ENCODE results near the gene STX16. TPM values are rescaled to one million over a fixed set of nuclear protein-coding genes. Genes with fewer than 3 reads are reported as not detected.

The STX16 gene, protein sequence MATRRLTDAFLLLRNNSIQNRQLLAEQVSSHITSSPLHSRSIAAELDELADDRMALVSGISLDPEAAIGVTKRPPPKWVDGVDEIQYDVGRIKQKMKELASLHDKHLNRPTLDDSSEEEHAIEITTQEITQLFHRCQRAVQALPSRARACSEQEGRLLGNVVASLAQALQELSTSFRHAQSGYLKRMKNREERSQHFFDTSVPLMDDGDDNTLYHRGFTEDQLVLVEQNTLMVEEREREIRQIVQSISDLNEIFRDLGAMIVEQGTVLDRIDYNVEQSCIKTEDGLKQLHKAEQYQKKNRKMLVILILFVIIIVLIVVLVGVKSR
- total RNA-seq (2014; rRNA removed; shearing (Covaris generic); ENCODE audit: low replicate concordance): 58.3 and 71.9 TPM in 2 replicates

DNA sequence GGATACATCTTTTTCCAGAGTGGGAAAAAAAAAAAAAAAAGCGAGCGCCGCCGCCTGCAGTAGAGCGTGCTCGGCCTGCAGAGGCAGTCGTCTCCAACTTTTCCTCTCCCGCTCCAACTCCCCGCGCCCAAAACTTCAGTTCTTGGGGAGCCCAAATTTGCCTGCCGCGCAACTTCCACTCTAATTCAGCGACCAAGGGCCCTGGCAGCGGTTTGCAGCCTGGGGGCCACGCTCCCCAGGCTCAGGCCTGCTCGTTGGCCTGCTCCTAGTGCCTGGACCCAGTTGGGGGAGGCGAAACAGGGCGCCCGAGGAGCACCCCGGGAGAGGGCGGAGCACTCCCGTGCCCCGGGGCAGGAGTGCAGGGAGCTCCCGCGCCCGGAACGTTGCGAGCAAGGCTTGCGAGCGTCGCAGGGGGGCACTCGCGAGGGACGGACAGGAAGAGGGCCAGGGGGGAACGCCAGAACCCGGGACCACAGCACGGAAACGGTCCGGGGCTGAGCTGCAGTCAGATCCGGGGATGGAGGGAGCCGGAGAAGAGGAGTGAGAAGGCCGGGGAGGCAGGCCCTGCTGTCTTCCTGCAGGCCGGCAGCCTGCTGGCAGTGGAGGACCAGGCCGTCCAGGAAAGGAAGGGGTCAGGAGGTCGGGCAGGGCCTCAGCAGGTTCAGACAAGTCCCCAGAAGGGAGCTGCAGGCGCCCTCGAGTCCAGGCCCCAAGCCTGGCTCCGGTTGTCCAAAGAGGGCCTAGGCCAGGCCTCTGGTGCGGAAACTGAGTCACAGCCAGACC lies at the start of gene STX16:
Gene STX16 (plus strand): TSS at position 508 of the 783 bp plus-strand sequence. CDS start 724 bp downstream, outside the sequence.
- peak within 1 kb of the TSS; percentile 91 for H3K4me3 ChIP-seq (ENCODE audit: low read length)
- peak within 1 kb of the TSS; percentile 99 for H2AFZ ChIP-seq (ENCODE audit: low read length)

DNA sequence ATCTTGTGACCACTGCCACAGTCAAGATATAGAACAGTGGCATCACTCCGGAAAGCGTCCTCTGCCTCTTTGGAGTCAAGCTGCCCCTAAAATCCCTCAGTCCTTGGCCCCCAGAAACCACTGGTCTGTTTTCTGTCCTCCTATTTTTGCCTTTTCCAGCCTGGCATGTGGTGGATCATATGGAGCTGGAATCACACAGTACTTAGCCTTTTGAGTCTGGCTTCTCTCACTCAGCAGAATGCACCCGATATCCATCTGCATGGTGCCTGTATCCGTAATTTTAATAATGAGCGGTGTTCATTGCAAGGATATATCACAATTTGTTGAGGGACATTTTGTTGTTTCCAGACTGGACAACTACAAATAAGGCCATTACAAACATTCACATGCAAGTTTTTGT lies 49.0 kb upstream of the STX16 start:
- H2AFZ ChIP-seq (ENCODE audit: low read length): no peak overlapping the region
- no peak for DNase-seq
- no peaks in the 10 kb centered on the region for H3K9me2 ChIP-seq (replicated peaks; ENCODE audit: insufficient read depth, low read length)
- no peak overlapping the region for H3K4me3 ChIP-seq (ENCODE audit: low read length)
- 0 out of 2 replicates have a peak, but pooled peaks cover 3% of the 10 kb centered on the region for H3K27me3 ChIP-seq (ENCODE audit: low read length)
- H3K9me3 ChIP-seq (ENCODE audit: low read length): no peaks in the 10 kb centered on the region
- no peaks in the 10 kb centered on the region for H3K79me2 ChIP-seq (ENCODE audit: low read length)
- no peak overlapping the region for H3K27ac ChIP-seq (ENCODE audit: low read length)
- 0 out of 2 replicates have a peak, but pooled peaks cover 3% of the 10 kb centered on the region for H4K20me1 ChIP-seq (ENCODE audit: insufficient read depth, low read depth, low read length)
- no peaks in the 10 kb centered on the region for H3K36me3 ChIP-seq (ENCODE audit: insufficient read depth, low read length)
- no peak overlapping the region for H3K9ac ChIP-seq (ENCODE audit: low read length)
- no peak overlapping the region for H3K4me2 ChIP-seq (ENCODE audit: low read depth, low read length, poor library complexity, severe bottlenecking)
- no peaks in the 10 kb centered on the region for H3K4me1 ChIP-seq (ENCODE audit: low read length)

More for the DNA sequence above, at the start of gene STX16:
- H3K79me2 ChIP-seq (ENCODE audit: low read length): peaks cover 48% of the 10 kb centered on the region
- peak within 1 kb of the TSS; percentile 91 for H3K9ac ChIP-seq (ENCODE audit: low read length)
- H4K20me1 ChIP-seq (ENCODE audit: insufficient read depth, low read depth, low read length): no peaks in the 10 kb centered on the region
- peak; percentile 98 for DNase-seq
- H3K4me1 ChIP-seq (ENCODE audit: low read length): peaks cover 56% of the 10 kb centered on the region
- peak within 1 kb of the TSS; percentile 78 for H3K27ac ChIP-seq (ENCODE audit: low read length)
- H3K9me2 ChIP-seq (replicated peaks; ENCODE audit: insufficient read depth, low read length): no peaks in the 10 kb centered on the region
- peak within 1 kb of the TSS; percentile 78 for H3K4me2 ChIP-seq (ENCODE audit: low read depth, low read length, poor library complexity, severe bottlenecking)
- H3K9me3 ChIP-seq (ENCODE audit: low read length): no peaks in the 10 kb centered on the region
- peaks cover 6% of the 10 kb centered on the region; the same call in 1 of the 2 replicates for H3K36me3 ChIP-seq (ENCODE audit: insufficient read depth, low read length)
- H3K27me3 ChIP-seq (ENCODE audit: low read length): no peaks in the 10 kb centered on the region

GRCh38 chr20:58603721-58604120 lies 47.4 kb upstream of the STX16 start:
- Histone ChIP-seq H4K20me1 (ENCODE audit: insufficient read depth, low read depth, low read length) (0 out of 2 replicates have a peak, but pooled peaks cover 3% of the 10 kb centered on the region), H3K4me3 (ENCODE audit: low read length) (no peak overlapping the region), H2AFZ (ENCODE audit: low read length) (no peak overlapping the region), H3K27me3 (ENCODE audit: low read length) (0 out of 2 replicates have a peak, but pooled peaks cover 3% of the 10 kb centered on the region), H3K9me2 (replicated peaks; ENCODE audit: insufficient read depth, low read length) (no peaks in the 10 kb centered on the region), H3K79me2 (ENCODE audit: low read length) (no peaks in the 10 kb centered on the region), H3K4me2 (ENCODE audit: low read depth, low read length, poor library complexity, severe bottlenecking) (no peak overlapping the region), H3K27ac (ENCODE audit: low read length) (no peak overlapping the region), H3K9me3 (ENCODE audit: low read length) (no peaks in the 10 kb centered on the region), H3K4me1 (ENCODE audit: low read length) (no peaks in the 10 kb centered on the region), H3K9ac (ENCODE audit: low read length) (no peak overlapping the region), H3K36me3 (ENCODE audit: insufficient read depth, low read length) (no peaks in the 10 kb centered on the region)
- no peak for DNase-seq

DNA sequence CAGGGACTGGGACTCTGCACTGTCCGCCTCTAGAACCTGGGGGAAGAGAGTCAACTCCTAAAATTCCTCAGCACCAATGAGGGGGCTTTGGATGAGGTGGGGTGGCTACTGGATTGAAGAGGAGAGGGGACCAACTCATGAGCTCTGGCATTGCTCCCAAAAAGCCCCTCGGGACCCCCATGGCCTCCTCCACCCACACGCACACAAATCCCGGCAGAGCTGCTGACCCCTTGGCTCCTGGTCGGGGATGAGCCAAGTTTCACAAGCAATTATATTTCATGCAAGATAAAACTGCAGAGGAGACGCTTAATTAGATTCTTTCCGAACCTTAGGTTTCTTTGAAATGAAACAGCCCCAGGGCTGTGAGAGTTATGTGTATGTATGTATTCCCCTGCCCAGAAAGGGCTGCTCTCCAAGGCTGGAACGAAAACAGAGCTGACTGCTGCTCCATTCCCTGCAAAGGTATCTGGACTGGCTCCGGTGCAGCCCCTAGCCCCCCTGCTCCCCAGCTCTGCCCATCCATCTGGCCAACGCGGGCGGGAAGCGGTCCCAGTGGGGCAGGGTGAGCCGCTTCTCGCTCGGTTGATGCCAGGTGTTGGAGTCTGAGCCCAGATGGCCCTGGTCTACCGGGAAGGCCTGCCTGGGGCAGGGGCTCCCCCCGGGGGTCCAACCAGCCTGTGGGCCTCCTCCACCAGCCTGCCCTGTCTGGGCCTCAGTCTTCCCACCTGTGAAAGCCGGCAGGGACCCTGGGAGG lies 46.8 kb upstream of the STX16 start:
- no peaks in the 10 kb centered on the region for H3K4me1 ChIP-seq (ENCODE audit: low read length)
- no peak overlapping the region for H3K4me3 ChIP-seq (ENCODE audit: low read length)
- no peaks in the 10 kb centered on the region for H3K36me3 ChIP-seq (ENCODE audit: insufficient read depth, low read length)
- DNase-seq: no peak
- 0 out of 2 replicates have a peak, but pooled peaks cover 2% of the 10 kb centered on the region for H4K20me1 ChIP-seq (ENCODE audit: insufficient read depth, low read depth, low read length)
- H3K9me2 ChIP-seq (replicated peaks; ENCODE audit: insufficient read depth, low read length): no peaks in the 10 kb centered on the region
- no peak overlapping the region for H3K9ac ChIP-seq (ENCODE audit: low read length)
- H3K27ac ChIP-seq (ENCODE audit: low read length): no peak overlapping the region
- H3K79me2 ChIP-seq (ENCODE audit: low read length): no peaks in the 10 kb centered on the region
- H3K27me3 ChIP-seq (ENCODE audit: low read length): 0 out of 2 replicates have a peak, but pooled peaks cover 3% of the 10 kb centered on the region
- no peak overlapping the region for H3K4me2 ChIP-seq (ENCODE audit: low read depth, low read length, poor library complexity, severe bottlenecking)
- no peak overlapping the region for H2AFZ ChIP-seq (ENCODE audit: low read length)
- H3K9me3 ChIP-seq (ENCODE audit: low read length): no peaks in the 10 kb centered on the region

DNA sequence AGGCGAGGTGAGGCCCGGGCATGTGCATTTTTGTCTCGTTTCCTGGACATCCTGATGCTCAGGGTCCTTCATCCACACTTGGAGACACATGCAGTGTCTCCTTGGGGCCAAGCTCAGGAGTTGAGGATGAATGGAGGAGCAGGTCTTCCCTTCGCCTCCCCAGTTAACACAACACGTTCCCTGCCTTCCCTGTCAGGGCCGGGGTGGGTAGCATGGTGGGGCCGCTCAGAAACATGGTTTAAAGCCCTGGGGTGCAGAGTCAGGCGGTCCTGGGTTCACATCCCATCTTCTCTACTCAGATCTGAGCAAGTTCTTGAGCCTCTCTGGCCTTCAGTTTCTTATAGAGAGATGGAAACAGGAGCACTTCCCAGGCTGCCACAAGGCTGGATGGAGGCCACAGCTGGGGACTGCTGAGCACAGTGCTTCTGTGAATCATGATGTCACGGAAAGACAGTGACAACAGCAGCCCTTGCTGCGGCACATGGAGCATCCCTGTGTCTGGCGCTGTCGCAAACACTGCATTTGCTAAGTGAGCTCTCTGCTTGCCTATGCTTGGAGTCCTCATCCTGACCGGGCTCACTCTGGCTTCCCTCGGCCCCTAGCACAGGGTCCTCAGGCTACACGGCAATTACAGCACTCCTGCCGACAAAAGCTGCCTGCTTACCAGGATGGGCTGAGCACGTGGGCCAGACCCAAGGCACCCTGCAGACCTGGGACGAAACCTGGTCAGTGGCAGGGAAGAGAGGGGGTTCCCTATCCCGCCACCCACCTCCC lies 45.6 kb upstream of the STX16 start:
- H3K79me2 ChIP-seq (ENCODE audit: low read length): no peaks in the 10 kb centered on the region
- H3K9me2 ChIP-seq (replicated peaks; ENCODE audit: insufficient read depth, low read length): no peaks in the 10 kb centered on the region
- H4K20me1 ChIP-seq (ENCODE audit: insufficient read depth, low read depth, low read length): no peaks in the 10 kb centered on the region
- no peaks in the 10 kb centered on the region for H3K9me3 ChIP-seq (ENCODE audit: low read length)
- no peak for DNase-seq
- no peak overlapping the region for H3K4me3 ChIP-seq (ENCODE audit: low read length)
- no peaks in the 10 kb centered on the region for H3K36me3 ChIP-seq (ENCODE audit: insufficient read depth, low read length)
- H3K27me3 ChIP-seq (ENCODE audit: low read length): 0 out of 2 replicates have a peak, but pooled peaks cover 3% of the 10 kb centered on the region
- no peak overlapping the region for H3K27ac ChIP-seq (ENCODE audit: low read length)
- H3K4me2 ChIP-seq (ENCODE audit: low read depth, low read length, poor library complexity, severe bottlenecking): no peak overlapping the region
- no peaks in the 10 kb centered on the region for H3K4me1 ChIP-seq (ENCODE audit: low read length)
- H2AFZ ChIP-seq (ENCODE audit: low read length): no peak overlapping the region
- no peak overlapping the region for H3K9ac ChIP-seq (ENCODE audit: low read length)

GRCh38 chr20:58606184-58606583 lies 44.9 kb upstream of the STX16 start:
- Histone ChIP-seq H3K79me2 (ENCODE audit: low read length) (no peaks in the 10 kb centered on the region), H3K4me1 (ENCODE audit: low read length) (no peaks in the 10 kb centered on the region), H3K27ac (ENCODE audit: low read length) (no peak overlapping the region), H3K27me3 (ENCODE audit: low read length) (0 out of 2 replicates have a peak, but pooled peaks cover 3% of the 10 kb centered on the region), H3K9me3 (ENCODE audit: low read length) (no peaks in the 10 kb centered on the region), H3K9me2 (replicated peaks; ENCODE audit: insufficient read depth, low read length) (no peaks in the 10 kb centered on the region), H3K9ac (ENCODE audit: low read length) (no peak overlapping the region), H4K20me1 (ENCODE audit: insufficient read depth, low read depth, low read length) (no peaks in the 10 kb centered on the region), H2AFZ (ENCODE audit: low read length) (no peak overlapping the region), H3K4me2 (ENCODE audit: low read depth, low read length, poor library complexity, severe bottlenecking) (no peak overlapping the region), H3K36me3 (ENCODE audit: insufficient read depth, low read length) (no peaks in the 10 kb centered on the region), H3K4me3 (ENCODE audit: low read length) (no peak overlapping the region)
- no peak for DNase-seq

DNA sequence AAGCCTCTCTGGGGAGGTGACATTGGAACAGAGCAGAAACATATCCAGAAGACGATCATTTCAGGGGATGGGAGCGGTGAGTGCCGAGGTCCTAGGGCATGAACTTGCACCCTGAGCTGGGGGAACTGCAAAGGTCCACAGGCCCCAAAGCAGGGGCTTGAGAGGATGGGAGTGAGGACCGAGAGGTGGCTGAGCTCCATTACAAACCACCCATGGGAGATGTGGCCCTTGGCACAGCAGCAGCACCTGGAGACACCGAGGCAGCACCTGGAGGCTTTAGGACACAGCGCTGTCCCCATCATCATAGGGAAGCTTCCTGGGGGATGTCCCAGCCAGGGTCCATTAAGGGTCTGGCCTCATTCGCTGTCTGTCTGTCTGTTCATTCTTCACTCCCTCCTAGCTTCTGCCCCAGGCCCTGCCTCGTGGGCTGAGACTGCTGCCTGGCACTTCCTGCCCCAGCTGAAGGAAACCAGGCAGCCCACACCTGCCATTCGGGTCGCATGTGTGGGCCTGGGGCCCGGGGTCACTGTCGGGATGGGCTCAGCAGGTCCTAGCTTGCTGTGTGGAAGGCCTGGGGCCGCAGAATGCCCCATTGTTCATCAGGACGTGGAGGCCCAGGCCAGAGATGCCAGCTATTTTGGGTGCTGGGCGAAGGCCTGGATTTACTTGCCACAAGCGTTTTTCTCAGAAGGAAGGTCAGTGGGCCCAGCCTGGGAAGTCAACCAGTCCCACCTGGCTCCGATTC lies 42.8 kb upstream of the STX16 start:
- Histone ChIP-seq H3K4me3 (ENCODE audit: low read length) (no peak overlapping the region), H3K36me3 (ENCODE audit: insufficient read depth, low read length) (no peaks in the 10 kb centered on the region), H4K20me1 (ENCODE audit: insufficient read depth, low read depth, low read length) (no peaks in the 10 kb centered on the region), H3K79me2 (ENCODE audit: low read length) (no peaks in the 10 kb centered on the region), H2AFZ (ENCODE audit: low read length) (no peak overlapping the region), H3K4me2 (ENCODE audit: low read depth, low read length, poor library complexity, severe bottlenecking) (no peak overlapping the region), H3K9ac (ENCODE audit: low read length) (no peak overlapping the region), H3K9me3 (ENCODE audit: low read length) (no peaks in the 10 kb centered on the region), H3K27ac (ENCODE audit: low read length) (no peak overlapping the region), H3K4me1 (ENCODE audit: low read length) (no peaks in the 10 kb centered on the region), H3K27me3 (ENCODE audit: low read length) (no peaks in the 10 kb centered on the region), H3K9me2 (replicated peaks; ENCODE audit: insufficient read depth, low read length) (no peaks in the 10 kb centered on the region)
- DNase-seq: no peak

All from Karpas-422 (cell line).